CD4-positive, alpha-beta T cell treated with Interleukin-21 for 1 hour (primary cell): Measurements from ENCODE around the gene SLC37A1.

Experiments used
- DNase-seq: peaks from one replicate; pipeline ENCODE4 v3.0.0-alpha.2; 2020

Gene SLC37A1

GRCh38 chr21:42530167-42530518 lies 16.5 kb downstream of the SLC37A1 start:
- DNase-seq: no peak

GRCh38 chr21:42531771-42532170 lies 18.1 kb downstream of the SLC37A1 start:
- no peak for DNase-seq

GRCh38 chr21:42532466-42533181 lies 19.0 kb downstream of the SLC37A1 start:
- peak; percentile 5 for DNase-seq

GRCh38 chr21:42533306-42533962 lies 19.8 kb downstream of the SLC37A1 start:
- DNase-seq: no peak

GRCh38 chr21:42533963-42534355 lies 20.3 kb downstream of the SLC37A1 start:
- no peak for DNase-seq

GRCh38 chr21:42534421-42535378 lies 21.0 kb downstream of the SLC37A1 start:
- no peak for DNase-seq

GRCh38 chr21:42535602-42536171 lies 22.0 kb downstream of the SLC37A1 start:
- DNase-seq: no peak

GRCh38 chr21:42536601-42537000 lies 22.9 kb downstream of the SLC37A1 start:
- no peak for DNase-seq

- peak; percentile 34 for DNase-seq
Measured at GRCh38 chr21:42537106-42537742, 23.6 kb downstream of the SLC37A1 start.

GRCh38 chr21:42538479-42539275 lies 25.0 kb downstream of the SLC37A1 start:
- peak; percentile 4 for DNase-seq

- DNase-seq: no peak
Measured at GRCh38 chr21:42539342-42539741, 25.7 kb downstream of the SLC37A1 start.

- DNase-seq: no peak
Measured at GRCh38 chr21:42539931-42540343, 26.3 kb downstream of the SLC37A1 start.

- DNase-seq: no peak
Measured at GRCh38 chr21:42540396-42540795, 26.7 kb downstream of the SLC37A1 start.

- no peak for DNase-seq
Measured at GRCh38 chr21:42541174-42541573, 27.5 kb downstream of the SLC37A1 start.

- DNase-seq: no peak
Measured at GRCh38 chr21:42541618-42542017, 28.0 kb downstream of the SLC37A1 start.

GRCh38 chr21:42542196-42542595 lies 28.5 kb downstream of the SLC37A1 start:
- DNase-seq: no peak

- DNase-seq: no peak
Measured at GRCh38 chr21:42542596-42542995, 28.9 kb downstream of the SLC37A1 start.

- DNase-seq: no peak
Measured at GRCh38 chr21:42543106-42543847, 29.6 kb downstream of the SLC37A1 start.

- no peak for DNase-seq
Measured at GRCh38 chr21:42544544-42544943, 30.9 kb downstream of the SLC37A1 start.

- no peak for DNase-seq
Measured at GRCh38 chr21:42545317-42545716, 31.7 kb downstream of the SLC37A1 start.

GRCh38 chr21:42545745-42546144 lies 32.1 kb downstream of the SLC37A1 start:
- DNase-seq: no peak
